Fibroblast of lung (primary cell): ENCODE data around the gene RRBP1.

Source experiments
- CTCF ChIP-seq, 2 donors: IDR thresholded peaks in 1 of 2; conservative IDR thresholded peaks in 1 of 2; 1 replicate in 1 of 2; 2 replicates in 1 of 2; pipeline ENCODE4 v1.5.1; 2011 to 2012; ENCODE audit warnings: low read length in 2 of 2, control low read depth in 1 of 2, inconsistent platforms in 1 of 2, low read depth in 1 of 2, mild to moderate bottlenecking in 1 of 2
- EZH2 ChIP-seq: IDR thresholded peaks from 2 replicates; pipeline ENCODE4 v1.5.1; 2012; ENCODE audit warnings: low read length, control low read depth, mild to moderate bottlenecking; ENCODE audit errors: missing control alignments

DNA sequence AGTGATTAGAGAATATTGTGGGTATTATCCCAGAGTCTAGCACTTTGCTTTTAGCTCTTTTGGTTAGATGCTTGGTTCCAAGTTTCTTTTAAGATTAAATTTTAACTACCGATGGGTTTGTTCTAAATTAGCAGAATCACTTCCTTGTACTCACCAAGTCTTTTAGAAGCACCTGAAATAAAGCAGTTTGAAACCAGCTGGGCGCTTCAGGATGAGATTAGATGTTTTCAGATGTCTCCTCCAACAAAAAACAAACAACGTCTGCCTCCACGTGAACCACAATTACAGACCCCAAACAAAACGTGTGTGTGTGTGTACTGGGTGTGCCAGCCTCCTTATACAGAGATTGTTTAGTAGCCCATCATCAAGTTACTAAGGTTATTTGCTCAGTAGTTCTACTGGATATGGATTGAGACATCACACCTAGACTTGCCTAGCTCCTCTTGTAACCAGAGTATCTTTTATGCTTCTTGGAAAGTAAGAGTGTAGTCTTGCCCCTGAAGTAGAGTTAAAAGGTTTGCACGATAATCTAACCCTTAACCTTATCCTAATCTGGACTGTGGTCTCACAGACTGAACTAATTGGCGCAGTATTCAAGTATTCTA, 109.9 kb downstream of the RRBP1 start:
- TF ChIP-seq CTCF (conservative IDR thresholded peaks at IDR 0.05 in 1 of 2, IDR thresholded peaks at IDR 0.05 in 1 of 2; ENCODE audit: low read depth in 1 of 2, low read length in 2 of 2) (no peak), EZH2 (no peak)
